ENCODE results near the gene SIPA1.
A peak's percentile ranks its signal among the peaks of the same experiment; 100 is the strongest.

The SIPA1 gene, protein sequence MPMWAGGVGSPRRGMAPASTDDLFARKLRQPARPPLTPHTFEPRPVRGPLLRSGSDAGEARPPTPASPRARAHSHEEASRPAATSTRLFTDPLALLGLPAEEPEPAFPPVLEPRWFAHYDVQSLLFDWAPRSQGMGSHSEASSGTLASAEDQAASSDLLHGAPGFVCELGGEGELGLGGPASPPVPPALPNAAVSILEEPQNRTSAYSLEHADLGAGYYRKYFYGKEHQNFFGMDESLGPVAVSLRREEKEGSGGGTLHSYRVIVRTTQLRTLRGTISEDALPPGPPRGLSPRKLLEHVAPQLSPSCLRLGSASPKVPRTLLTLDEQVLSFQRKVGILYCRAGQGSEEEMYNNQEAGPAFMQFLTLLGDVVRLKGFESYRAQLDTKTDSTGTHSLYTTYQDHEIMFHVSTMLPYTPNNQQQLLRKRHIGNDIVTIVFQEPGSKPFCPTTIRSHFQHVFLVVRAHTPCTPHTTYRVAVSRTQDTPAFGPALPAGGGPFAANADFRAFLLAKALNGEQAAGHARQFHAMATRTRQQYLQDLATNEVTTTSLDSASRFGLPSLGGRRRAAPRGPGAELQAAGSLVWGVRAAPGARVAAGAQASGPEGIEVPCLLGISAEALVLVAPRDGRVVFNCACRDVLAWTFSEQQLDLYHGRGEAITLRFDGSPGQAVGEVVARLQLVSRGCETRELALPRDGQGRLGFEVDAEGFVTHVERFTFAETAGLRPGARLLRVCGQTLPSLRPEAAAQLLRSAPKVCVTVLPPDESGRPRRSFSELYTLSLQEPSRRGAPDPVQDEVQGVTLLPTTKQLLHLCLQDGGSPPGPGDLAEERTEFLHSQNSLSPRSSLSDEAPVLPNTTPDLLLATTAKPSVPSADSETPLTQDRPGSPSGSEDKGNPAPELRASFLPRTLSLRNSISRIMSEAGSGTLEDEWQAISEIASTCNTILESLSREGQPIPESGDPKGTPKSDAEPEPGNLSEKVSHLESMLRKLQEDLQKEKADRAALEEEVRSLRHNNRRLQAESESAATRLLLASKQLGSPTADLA

DNA sequence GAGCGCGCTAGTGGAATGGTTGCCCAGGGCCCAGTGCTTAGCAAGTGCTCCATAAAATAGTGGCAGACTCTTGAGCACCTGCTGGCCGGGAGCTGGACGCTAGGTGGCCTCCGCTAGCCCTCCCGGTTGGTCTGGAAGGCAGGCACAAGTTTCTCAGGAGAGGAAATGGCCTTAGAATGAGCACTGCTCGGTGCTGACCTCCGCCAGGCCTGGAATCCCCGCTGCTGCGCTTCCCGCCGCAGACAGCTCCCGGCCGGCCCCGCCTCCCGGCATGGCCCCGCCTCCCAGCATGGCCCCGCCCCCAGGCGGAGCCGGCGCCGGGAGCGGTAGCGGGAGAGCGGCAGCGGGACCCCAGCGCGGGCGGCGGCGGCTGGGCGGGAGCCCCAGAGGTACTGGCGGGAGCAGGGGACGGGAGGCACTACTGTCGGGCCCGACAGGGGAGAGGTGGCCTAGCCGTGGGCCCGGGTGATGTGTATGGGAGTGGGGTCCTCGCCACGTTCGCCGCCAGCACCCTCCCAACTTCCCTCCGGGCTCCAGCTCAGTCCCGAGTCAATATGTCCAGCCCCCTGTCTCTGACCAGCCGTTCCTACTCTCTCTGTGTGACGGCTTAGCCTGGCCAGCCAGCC lies at the start of gene SIPA1:
Gene SIPA1 (plus strand): TSS at position 308 of the 626 bp plus-strand sequence. CDS start 2,821 bp downstream, outside the sequence.
- peak in 1 of 2 donors; percentile 61 for DNase-seq (ENCODE audit: extremely low read depth in 1 of 2, low read depth in 1 of 2)

DNA sequence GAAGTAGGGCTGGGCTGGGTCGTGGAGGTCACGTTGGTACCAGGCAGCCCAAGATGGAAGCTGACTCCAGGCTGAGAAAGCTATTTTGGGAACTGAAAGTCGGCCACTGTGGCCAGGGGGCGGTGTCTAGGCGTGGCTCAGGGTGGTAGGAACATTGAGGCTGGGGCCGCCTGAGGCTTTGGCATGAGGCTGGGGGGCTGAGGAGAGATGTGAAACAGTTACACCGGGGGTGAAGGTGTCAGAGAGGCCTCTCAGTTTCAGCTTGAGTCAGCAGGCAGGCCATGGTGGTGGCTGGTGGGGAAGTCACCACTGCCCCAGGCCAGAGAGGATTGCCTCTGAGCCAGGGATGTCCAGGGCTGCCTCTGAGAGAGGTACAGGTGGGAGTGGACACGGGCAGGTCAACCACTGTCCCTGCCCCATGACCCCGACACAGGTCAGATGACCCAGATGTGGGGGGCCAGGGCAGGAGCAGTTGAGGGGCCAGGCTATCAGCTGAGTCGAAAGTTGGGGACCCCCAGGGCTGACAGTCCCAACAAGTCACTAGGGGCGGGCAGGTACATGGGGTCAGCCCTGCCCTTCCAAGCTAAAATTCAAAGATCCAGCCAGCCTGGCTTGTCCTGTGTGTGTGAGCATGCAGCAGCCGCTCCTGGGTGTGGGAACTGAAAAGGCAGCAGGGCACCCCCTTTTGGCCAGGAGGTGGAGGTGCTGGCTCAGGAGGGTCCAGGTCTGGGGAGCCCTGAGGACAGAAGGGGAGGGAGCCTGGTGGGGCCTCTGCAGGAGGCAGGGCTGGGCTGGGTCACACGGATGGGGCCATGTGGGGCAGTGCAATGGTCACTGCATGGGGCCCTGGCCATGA lies 49.5 kb upstream of the SIPA1 start:
- peak; percentile 52 to 61 for DNase-seq (ENCODE audit: extremely low read depth in 1 of 2, low read depth in 1 of 2)

DNA sequence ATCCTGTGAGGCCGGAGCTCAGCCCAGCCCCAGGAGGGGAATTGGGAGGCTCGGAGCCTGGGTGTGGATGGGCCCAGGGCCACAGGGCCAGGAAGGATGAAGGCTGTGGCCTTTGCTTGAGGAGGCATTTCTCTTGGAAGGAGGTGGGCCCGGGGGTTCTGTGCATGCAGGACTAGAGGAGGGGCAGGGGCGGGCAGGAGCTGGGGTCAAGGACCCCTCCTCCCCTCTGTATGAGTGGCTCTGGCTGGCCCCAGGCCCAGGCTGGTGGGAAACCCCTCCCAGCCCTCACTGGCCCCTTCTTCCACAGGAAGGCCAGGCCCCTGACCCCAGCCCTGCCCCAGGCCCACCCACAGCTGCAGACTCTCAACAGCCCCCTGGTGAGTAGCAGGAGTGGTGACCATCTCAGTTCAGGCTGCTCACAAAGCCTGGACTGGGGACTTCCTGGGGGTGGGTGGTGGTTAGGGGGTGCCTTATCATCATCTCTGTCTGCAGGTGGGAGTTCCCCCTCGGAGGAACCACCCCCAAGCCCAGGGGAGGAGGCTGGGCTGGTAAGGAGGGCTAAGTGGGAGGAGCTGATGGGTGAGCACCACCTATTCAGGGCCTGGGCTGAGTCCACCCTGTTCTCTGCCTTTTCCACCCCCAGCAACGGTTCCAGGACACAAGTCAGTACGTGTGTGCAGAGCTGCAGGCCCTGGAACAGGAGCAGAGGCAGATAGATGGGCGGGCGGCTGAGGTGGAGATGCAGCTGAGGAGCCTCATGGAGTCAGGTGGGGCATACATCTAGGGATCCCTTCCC lies 48.3 kb upstream of the SIPA1 start:
- no peak for DNase-seq (ENCODE audit: extremely low read depth in 1 of 2, low read depth in 1 of 2)

DNA sequence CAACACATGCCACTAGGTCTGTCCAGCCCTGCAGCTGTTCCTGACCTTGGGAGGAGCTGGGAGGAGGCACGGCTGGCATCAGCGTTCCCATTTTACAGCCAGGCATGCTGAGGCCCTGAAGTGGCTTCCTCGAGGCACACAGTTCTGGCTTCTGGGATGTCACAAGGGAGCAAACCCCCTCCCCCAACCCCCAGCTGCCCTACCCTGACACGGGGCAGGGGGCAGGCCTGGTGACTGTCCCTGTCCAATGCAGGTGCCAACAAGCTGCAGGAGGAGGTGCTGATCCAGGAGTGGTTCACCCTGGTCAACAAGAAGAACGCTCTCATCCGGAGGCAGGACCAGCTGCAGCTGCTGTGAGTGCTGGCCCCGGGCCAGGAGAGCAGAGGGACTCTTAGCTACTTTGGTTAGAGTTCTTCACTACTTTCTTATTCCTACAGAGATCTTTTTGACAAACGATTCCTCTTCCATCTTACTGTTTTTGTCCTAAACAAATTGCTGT lies 47.6 kb upstream of the SIPA1 start:
- DNase-seq (ENCODE audit: extremely low read depth in 1 of 2, low read depth in 1 of 2) = no peak

DNA sequence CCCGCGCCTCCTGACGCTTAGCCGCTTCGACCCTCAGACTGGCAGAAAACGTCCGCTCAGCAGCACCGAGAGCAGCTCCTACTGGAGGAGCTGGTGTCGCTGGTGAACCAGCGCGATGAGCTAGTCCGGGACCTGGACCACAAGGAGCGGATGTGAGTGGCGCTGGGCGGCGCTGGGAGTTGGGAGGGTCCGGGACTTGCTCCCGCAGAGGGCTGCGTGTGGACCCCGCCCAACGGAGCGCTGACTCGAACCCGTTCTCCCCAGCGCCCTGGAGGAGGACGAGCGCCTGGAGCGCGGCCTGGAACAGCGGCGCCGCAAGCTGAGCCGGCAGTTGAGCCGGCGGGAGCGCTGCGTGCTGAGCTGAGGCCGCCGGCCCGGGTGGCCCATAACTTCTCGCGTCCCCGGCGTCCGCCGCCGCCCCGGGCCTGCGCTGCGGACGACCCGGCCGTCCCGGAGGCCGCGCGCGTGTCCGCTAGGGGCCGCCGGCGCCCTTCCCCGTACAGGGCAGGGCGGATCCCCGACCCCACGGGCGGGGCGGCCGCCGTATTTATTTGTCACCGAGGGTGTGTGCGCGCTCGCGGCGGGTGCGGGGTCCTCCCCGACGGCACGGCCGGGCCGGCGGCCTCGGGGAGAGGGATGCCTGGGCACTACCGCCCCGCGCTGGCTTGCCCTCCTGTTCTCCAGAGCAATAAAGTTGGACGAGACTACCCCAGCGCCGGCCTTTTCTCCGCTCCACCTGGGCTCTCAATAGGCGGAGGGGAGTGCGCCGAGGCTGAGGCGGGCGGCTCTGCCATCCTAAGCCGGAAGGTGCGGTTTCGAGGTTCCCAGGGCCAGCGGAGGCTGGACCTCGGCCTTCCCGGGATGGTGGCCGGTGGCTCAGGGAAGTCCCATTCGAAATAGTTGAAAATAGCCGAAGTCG lies 45.7 kb upstream of the SIPA1 start:
- no peak for DNase-seq (ENCODE audit: extremely low read depth in 1 of 2, low read depth in 1 of 2)

DNA sequence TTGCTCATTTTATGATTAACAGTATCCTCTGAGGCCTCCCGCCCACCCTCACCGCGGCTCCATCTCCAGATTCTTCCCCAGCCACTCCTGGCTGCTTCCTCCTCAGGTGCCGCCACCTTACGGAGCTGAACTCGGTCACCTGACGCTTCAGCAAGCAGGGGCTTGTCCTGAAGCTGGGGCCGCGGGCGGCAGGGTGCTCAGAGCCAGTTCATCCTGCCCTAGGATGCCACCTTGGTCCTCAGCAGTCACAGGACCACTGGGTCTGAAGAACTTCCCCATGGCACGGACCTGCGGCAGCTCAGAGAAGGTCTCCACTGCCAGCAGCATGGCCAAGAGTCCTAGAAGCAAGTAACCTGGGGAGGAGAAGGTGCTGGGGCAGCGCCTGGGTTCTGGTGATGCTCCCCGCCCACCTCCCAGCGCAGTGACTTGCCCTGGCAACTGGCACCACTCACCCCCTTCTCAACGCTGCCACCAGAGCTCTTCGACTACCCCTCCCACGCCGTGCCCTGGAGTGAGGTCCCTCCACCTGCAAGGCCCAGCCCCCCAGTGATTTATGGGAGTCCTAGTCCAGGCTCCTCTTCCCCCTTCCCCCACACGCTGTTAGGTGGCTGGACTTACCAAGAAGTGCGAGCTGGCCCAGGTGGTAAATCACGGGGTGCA lies 44.9 kb upstream of the SIPA1 start:
- no peak for DNase-seq (ENCODE audit: extremely low read depth in 1 of 2, low read depth in 1 of 2)

DNA sequence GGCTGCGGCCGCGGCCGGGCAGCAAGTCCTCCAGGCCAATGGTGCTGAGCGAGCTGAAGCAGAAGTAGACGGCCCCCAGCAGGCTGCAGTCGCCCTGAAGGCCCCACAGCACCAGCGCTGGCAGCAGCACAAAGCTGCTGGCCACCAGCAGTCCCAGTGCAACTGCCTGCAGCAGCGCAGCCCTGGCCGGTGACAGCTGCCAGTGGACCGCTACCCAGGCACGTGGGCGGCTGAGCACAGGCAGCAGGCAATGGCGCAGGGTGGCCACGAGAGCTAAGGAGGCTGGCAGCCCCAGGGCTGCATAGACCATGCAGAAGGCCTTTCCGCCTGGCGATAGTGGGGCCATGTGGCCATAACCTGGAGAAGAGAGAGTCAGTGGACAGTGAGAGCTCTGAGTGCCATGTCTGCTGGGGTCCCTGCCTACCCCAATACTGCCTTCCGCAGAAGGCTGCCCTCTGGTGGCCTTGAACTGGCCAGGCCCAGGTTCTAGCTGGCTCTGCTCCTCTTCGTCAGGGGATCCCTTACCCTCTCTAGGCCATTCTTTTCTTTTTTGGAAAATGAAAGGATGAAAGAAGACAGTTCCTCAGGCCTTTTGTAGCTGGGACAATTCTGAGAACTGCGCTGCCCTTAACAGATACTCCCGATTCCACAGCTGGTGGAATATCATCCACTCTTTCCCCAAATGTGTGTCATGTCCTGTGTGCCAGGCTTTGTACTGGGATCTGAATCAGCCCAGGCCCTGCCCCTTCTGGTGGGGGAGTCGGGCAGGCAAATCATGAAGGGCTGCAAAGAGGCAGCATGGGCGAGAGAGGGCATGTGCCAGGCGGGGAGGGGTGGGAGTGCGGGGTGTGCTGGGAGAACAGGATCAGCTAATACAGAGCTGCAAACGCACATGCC lies 44.1 kb upstream of the SIPA1 start:
- no peak for DNase-seq (ENCODE audit: extremely low read depth in 1 of 2, low read depth in 1 of 2)

DNA sequence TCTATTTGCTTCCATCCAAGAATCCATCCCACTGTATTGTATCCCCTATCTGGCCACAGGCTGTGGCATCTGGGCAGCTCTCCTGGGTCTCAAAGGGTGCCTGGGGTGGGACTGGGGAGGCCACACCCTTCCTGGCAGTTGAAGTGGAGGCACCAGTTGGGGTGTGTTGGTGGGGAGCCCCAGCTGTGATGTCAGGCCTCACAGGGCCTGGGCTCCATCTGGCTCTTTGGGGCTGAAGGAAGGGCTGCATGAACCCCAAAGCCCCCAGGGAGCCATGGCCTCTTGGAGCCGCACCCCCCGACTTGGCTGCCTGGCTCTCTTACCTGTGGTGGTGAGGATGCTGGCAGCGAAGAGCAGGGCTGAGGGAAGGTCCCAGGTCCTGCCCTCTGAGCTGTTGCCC lies 42.8 kb upstream of the SIPA1 start:
- DNase-seq (ENCODE audit: extremely low read depth in 1 of 2, low read depth in 1 of 2) = no peak

DNA sequence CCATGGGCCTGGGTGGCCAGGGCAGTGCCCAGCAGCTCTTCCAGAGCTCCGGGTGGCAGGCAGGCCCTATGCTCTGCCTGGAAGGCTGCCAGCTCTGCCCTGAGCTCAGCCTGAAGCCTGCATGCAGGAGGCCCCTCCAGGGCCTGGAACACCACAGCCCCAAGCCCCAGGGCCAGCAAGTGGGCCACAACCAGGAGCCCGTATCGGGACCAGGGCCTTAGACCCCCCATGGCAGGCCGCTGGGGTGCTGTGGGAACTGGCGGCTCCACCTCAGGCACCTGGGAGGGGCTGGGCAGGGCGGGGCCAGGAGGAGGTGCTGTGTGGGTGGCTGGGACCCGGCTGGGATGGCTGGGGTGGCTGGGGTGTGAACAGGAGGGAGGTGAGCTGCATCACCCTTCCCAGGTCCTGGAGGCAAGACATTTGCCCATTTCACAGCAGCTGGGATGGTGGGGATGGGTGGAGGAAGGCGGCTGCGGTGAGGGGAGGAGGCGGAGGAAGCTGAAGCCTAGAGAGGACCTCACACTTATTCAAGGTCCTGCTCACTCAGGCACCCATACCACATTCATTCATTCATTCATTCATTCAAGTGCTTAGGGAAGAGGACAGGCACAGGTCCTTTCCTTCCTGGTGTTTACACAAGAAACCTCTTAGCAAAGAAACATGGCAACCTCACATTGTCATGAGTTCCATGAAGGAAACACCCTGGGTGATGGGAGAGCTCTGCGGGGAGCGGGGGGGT lies 42.2 kb upstream of the SIPA1 start, which contains the start of gene KCNK7:
Gene KCNK7 (minus strand): TSS at position 258 of the 739 bp plus-strand sequence. CDS start 28 bp downstream, at position 230.
- DNase-seq (ENCODE audit: extremely low read depth in 1 of 2, low read depth in 1 of 2) = no peak

DNA sequence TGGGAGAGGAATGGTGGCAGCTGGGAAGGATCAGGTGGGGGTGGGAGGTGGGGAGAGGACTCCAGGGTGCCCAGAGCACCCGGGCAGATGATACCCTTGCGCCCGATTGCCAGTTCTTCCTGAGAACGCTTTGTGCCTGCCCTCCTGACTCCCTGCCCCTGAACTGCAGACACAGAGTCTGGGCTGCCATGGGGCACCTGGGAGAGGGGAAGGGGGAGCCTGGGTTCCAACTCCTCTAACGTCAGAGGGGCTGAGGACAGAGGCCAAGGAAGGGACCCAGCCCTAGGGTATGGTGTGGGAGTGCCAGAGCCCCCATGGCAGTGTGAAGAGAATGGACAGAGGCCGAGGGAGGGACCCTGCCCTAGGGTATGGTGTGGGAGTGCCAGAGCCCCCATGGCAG lies 41.4 kb upstream of the SIPA1 start:
- no peak for DNase-seq (ENCODE audit: extremely low read depth in 1 of 2, low read depth in 1 of 2)

DNA sequence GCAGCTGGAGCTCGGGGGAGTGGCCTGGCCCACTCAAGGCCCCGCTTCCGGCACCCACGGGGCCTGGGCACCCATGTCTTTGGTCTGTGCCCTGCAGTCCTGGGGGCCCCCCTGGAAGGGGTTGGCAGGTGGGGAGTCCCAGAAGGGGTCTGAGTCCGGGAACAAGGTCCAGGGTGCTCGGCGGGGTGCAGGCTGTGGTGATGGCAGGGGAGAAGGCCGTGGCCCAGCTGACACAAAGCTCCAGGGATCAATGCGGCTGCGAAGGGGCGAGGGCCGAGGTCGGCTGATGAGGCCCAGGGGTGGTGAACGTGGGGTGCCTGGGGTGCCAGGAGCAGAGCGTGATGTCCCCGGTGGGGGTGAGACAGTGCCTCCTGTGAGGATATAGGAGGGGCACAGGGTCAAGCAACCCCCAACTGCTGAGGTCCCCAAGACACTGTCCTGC lies 39.6 kb upstream of the SIPA1 start:
- no peak for DNase-seq (ENCODE audit: extremely low read depth in 1 of 2, low read depth in 1 of 2)

DNA sequence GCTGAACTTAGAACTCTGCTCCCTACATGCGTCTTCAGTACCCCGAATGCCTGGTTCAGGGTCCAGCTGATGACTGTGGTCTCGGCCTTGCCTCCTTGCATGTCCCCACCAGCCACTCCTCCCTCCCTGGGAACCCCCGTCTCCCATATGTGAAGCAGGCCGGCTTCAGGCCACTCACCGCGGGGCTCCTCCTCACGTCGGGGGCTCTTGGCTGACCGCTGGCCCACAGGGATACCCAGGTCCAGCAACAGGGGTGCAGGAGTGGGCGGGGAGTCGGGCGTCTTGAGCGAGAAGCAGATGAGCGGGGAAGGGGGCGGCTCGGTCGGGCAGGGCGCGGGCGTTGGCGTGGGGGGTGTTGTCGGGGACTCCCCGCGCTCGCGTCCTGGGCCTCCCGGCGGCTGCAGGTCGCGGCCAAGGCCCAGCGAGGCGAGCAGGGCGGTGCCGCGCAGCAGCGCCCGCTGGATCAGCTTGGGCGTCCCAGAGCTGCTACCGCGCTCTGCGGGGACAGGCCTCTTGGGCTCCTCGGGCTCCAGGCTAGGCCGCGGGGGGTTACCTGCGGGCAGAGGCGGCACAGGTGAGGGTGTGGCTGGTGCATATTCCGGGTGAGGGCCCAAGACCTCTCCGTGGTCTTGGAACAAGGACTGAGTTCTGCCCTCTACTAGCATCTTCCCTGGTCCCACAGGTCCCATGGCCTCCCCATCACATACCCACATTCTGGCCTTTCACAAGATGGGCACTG lies 38.5 kb upstream of the SIPA1 start:
- no peak for DNase-seq (ENCODE audit: extremely low read depth in 1 of 2, low read depth in 1 of 2)

DNA sequence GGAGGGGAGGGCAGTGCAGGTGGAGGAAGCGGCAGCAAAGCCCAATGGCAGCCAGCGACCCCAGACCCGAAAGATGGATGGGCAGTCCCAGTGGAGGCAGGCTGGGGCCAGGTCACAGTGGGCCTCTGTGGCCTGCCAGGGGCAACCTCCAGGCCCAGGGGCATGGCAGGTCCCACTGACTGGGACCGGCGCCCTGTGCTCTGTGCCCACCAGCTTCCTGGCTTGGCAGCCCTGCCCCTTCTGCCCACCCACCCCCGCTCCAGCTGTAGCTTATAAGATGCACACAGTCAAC lies 38.0 kb upstream of the SIPA1 start:
- DNase-seq (ENCODE audit: extremely low read depth in 1 of 2, low read depth in 1 of 2) = no peak

DNA sequence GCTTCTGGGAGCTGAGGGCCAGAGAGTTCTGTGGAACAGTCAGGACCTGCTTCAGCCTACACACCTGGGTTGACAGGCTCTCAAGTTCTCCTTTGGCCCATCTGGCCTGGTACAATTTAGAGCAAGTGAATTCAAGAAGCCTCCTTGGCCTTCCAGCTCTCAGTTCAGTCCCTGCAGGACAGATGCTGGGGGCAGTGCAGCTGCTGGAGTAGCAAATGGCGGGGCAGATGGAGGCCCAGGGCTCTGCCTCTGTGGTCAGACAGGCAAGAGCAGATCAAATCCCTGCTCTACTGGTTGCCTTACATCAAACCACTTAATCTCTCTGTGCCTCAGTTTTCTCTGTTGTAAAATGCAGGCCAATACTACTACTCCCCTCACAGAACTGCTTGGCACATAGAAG lies 33.6 kb upstream of the SIPA1 start:
- DNase-seq (ENCODE audit: extremely low read depth in 1 of 2, low read depth in 1 of 2) = no peak

DNA sequence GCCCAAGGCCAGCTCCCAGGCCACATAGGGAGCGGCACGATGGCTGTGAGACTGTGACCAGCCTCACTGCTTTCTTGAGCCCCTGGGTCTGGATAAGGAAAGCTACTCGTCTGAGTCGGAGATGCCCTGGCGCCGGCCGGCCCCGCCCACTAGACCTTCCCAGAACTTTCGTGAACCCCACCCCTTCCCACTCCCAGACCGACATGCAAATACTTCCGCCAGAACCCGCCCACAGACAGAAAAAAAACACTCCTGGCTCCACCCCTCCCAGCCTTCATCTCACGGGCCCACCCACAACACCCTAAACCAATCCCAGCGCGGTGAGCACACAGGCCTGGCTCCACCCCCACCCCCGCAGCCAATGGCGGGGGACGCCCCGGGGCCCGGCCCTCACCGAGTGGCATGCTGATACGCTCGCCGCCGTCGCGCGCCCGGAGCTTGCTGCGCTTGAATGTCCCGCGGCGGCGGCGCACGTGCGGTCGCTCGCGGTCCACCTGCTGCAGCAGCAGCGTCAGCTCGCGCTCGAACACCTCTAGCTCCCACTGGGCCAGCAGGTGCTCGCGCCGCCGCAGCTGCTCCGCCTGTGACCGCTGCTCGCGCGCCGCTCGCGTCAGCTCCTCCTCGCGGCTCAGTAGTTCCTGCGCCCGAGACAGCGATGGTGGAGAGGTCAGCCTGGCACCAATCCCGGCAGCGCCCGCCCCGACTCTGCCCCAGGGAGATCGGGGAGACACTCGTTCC lies 30.9 kb upstream of the SIPA1 start:
- no peak for DNase-seq (ENCODE audit: extremely low read depth in 1 of 2, low read depth in 1 of 2)
